GM19328 (cell line): Measurements from ENCODE around the gene TUBG1.
"Not testable (repeated sequence)": the region's sequence is repeated elsewhere in the genome, so short reads cannot be mapped to it uniquely, and the experiment has no call there.

Experiments
- ATAC-seq: cut with Tn5 transposase; IDR thresholded peaks from one replicate; pipeline ENCODE4 v1.9.1; 2021; ENCODE audit warnings: mild to moderate bottlenecking, moderate library complexity; ENCODE audit not compliant: unreplicated experiment

Gene TUBG1

GRCh38 chr17:42623271-42623670, 13.8 kb downstream of the TUBG1 start:
- no peak for ATAC-seq

GRCh38 chr17:42623732-42624596, 14.5 kb downstream of the TUBG1 start:
- no peak for ATAC-seq

- not testable (repeated sequence) for ATAC-seq
These were observed 17.7 kb downstream of the TUBG1 start for GRCh38 chr17:42627032-42627764.

- ATAC-seq: no peak
These were observed 20.0 kb downstream of the TUBG1 start for GRCh38 chr17:42629411-42630009.

GRCh38 chr17:42632949-42633444, 23.5 kb downstream of the TUBG1 start:
- no peak for ATAC-seq

GRCh38 chr17:42639525-42640113, 30.1 kb downstream of the TUBG1 start:
- ATAC-seq: no peak

- no peak for ATAC-seq
These were observed 30.6 kb downstream of the TUBG1 start for GRCh38 chr17:42640121-42640520.

GRCh38 chr17:42642336-42642735, 32.9 kb downstream of the TUBG1 start:
- ATAC-seq: no peak

- no peak for ATAC-seq
These were observed 38.3 kb downstream of the TUBG1 start for GRCh38 chr17:42647778-42648177.

GRCh38 chr17:42651392-42651791, 41.9 kb downstream of the TUBG1 start:
- no peak for ATAC-seq

- no peak for ATAC-seq
These were observed 44.0 kb downstream of the TUBG1 start for GRCh38 chr17:42653179-42654124.

- no peak for ATAC-seq
These were observed 46.0 kb downstream of the TUBG1 start for GRCh38 chr17:42655528-42655927.

GRCh38 chr17:42657824-42658588, 48.5 kb downstream of the TUBG1 start:
- no peak for ATAC-seq

- no peak for ATAC-seq
These were observed 49.8 kb downstream of the TUBG1 start, which contains the start of gene TUBG2 for GRCh38 chr17:42659079-42659931. Gene TUBG2, plus strand, starts transcription at chr17:42659284. Its CDS starts 220 bp downstream, at chr17:42659504.

- not testable (repeated sequence) for ATAC-seq
These were observed 50.4 kb downstream of the TUBG1 start for GRCh38 chr17:42659932-42660274.

GRCh38 chr17:42660692-42661345, 51.3 kb downstream of the TUBG1 start:
- ATAC-seq: no peak
